ENCODE results near the gene MLLT10.

- TF ChIP-seq CTCF (IDR thresholded peaks at IDR 0.05 in 2 of 3, conservative IDR thresholded peaks at IDR 0.05 in 1 of 3; ENCODE audit: borderline replicate concordance in 1 of 3, insufficient read depth in 1 of 3, low read depth in 2 of 3, low read length in 2 of 3) = no peak
- TF ChIP-seq JUND (IDR thresholded peaks at IDR 0.05) = no peak
Observed at GRCh38 chr10:21530168-21530567, 3.9 kb upstream of the MLLT10 start.
